HUES48 (cell line): ENCODE data around the gene VPS16.

Source experiments
- H3K27ac ChIP-seq: one replicate; pipeline ENCODE4 v1.7.0; 2013; ENCODE audit warnings: low read depth, low read length, inconsistent platforms
- H3K27me3 ChIP-seq: 2 replicates; pipeline ENCODE4 v1.6.1; 2013; ENCODE audit warnings: mild to moderate bottlenecking, low read length; ENCODE audit not compliant: control insufficient read depth, insufficient read depth
- H3K36me3 ChIP-seq: 2 replicates; pipeline ENCODE4 v1.6.1; 2013; ENCODE audit warnings: low read length; ENCODE audit not compliant: control insufficient read depth, insufficient read depth
- H3K4me1 ChIP-seq: 2 replicates; pipeline ENCODE4 v1.6.1; 2013; ENCODE audit warnings: mild to moderate bottlenecking, low read length; ENCODE audit not compliant: control insufficient read depth, insufficient read depth
- H3K4me3 ChIP-seq: 2 replicates; pipeline ENCODE4 v1.5.1; 2013; ENCODE audit warnings: mild to moderate bottlenecking, low read depth, low read length
- H3K9ac ChIP-seq: 2 replicates; pipeline ENCODE4 v1.6.1; 2013; ENCODE audit warnings: mild to moderate bottlenecking, low read depth, low read length, moderate library complexity
- H3K9me3 ChIP-seq: 2 replicates; pipeline ENCODE4 v1.6.1; 2013; ENCODE audit warnings: low read length; ENCODE audit not compliant: control insufficient read depth, insufficient read depth

The VPS16 gene

GRCh38 chr20:2900845-2901592 lies 60.5 kb downstream of the VPS16 start:
- Histone ChIP-seq H3K27me3 (no peaks in the 10 kb centered on the region), H3K27ac (no peak overlapping the region), H3K9me3 (peaks cover 6% of the 10 kb centered on the region; the same call in 1 of the 2 replicates), H3K4me1 (no peaks in the 10 kb centered on the region), H3K9ac (no peak overlapping the region), H3K36me3 (no peaks in the 10 kb centered on the region), H3K4me3 (no peak overlapping the region)

GRCh38 chr20:2902291-2902690 lies 61.7 kb downstream of the VPS16 start:
- Histone ChIP-seq H3K9me3 (peaks cover 6% of the 10 kb centered on the region; the same call in 1 of the 2 replicates), H3K27me3 (no peaks in the 10 kb centered on the region), H3K27ac (no peak overlapping the region), H3K4me1 (no peaks in the 10 kb centered on the region), H3K4me3 (no peak overlapping the region), H3K36me3 (no peaks in the 10 kb centered on the region), H3K9ac (no peak overlapping the region)

GRCh38 chr20:2902818-2903217 lies 62.3 kb downstream of the VPS16 start:
- Histone ChIP-seq H3K27ac (no peak overlapping the region), H3K36me3 (no peaks in the 10 kb centered on the region), H3K4me3 (no peak overlapping the region), H3K4me1 (no peaks in the 10 kb centered on the region), H3K9ac (no peak overlapping the region), H3K9me3 (peaks cover 6% of the 10 kb centered on the region; the same call in 1 of the 2 replicates), H3K27me3 (no peaks in the 10 kb centered on the region)

- no peak overlapping the region for H3K9ac ChIP-seq
- H3K27me3 ChIP-seq: no peaks in the 10 kb centered on the region
- H3K4me3 ChIP-seq: no peak overlapping the region
- no peak overlapping the region for H3K27ac ChIP-seq
- peaks cover 6% of the 10 kb centered on the region; the same call in 1 of the 2 replicates for H3K9me3 ChIP-seq
- H3K4me1 ChIP-seq: no peaks in the 10 kb centered on the region
- H3K36me3 ChIP-seq: no peaks in the 10 kb centered on the region
Measured at GRCh38 chr20:2903686-2904085, 63.1 kb downstream of the VPS16 start.

GRCh38 chr20:2907519-2907918 lies 67.0 kb downstream of the VPS16 start:
- Histone ChIP-seq H3K9ac (no peak overlapping the region), H3K9me3 (peaks cover 6% of the 10 kb centered on the region; the same call in 1 of the 2 replicates), H3K36me3 (no peaks in the 10 kb centered on the region), H3K4me1 (peaks cover 5% of the 10 kb centered on the region; the same call in 1 of the 2 replicates), H3K4me3 (no peak overlapping the region), H3K27me3 (no peaks in the 10 kb centered on the region), H3K27ac (no peak overlapping the region)

- peaks cover 3% of the 10 kb centered on the region; the same call in 1 of the 2 replicates for H3K9me3 ChIP-seq
- H3K9ac ChIP-seq: no peak overlapping the region
- H3K27me3 ChIP-seq: no peaks in the 10 kb centered on the region
- no peak overlapping the region for H3K4me3 ChIP-seq
- H3K36me3 ChIP-seq: no peaks in the 10 kb centered on the region
- no peak overlapping the region for H3K27ac ChIP-seq
- H3K4me1 ChIP-seq: peaks cover 5% of the 10 kb centered on the region; the same call in 1 of the 2 replicates
Measured at GRCh38 chr20:2909953-2910352, 69.4 kb downstream of the VPS16 start.

- Histone ChIP-seq H3K9me3 (no peaks in the 10 kb centered on the region), H3K4me1 (peaks cover 5% of the 10 kb centered on the region; the same call in 1 of the 2 replicates), H3K27me3 (no peaks in the 10 kb centered on the region), H3K36me3 (no peaks in the 10 kb centered on the region), H3K27ac (no peak overlapping the region), H3K4me3 (no peak overlapping the region), H3K9ac (no peak overlapping the region)
Measured at GRCh38 chr20:2911200-2911599, 70.7 kb downstream of the VPS16 start.

GRCh38 chr20:2914160-2914559 lies 73.6 kb downstream of the VPS16 start:
- no peak overlapping the region for H3K9ac ChIP-seq
- H3K9me3 ChIP-seq: no peaks in the 10 kb centered on the region
- H3K4me1 ChIP-seq: peaks cover 9% of the 10 kb centered on the region
- H3K27ac ChIP-seq: no peak overlapping the region
- no peak overlapping the region for H3K4me3 ChIP-seq
- no peaks in the 10 kb centered on the region for H3K27me3 ChIP-seq
- H3K36me3 ChIP-seq: no peaks in the 10 kb centered on the region
